ENCODE data around the gene LMBR1. TPM values are rescaled to one million over a fixed set of nuclear protein-coding genes. Genes with fewer than 3 reads are reported as not detected.
"Not testable (repeated sequence)": the region's sequence is repeated elsewhere in the genome, so short reads cannot be mapped to it uniquely, and the experiment has no call there.

The LMBR1 gene
- total RNA-seq, 2 experiments from 2014 or later = 73.2 to 73.6 TPM

- H3K9me3 Mint-ChIP-seq = peaks cover 23% of the 10 kb centered on the region
- POLR2A ChIA-PET; H3K27me3 Mint-ChIP-seq; H3K4me3 Mint-ChIP-seq; DNase-seq; H3K27ac Mint-ChIP-seq; H3K4me1 Mint-ChIP-seq; ATAC-seq (ENCODE audit: low read depth): not testable (repeated sequence)
- H3K36me3 Mint-ChIP-seq = peaks cover 46% of the 10 kb centered on the region
Observed at GRCh38 chr7:156697283-156697682, 195.7 kb downstream of the LMBR1 start.

GRCh38 chr7:156693627-156694026, 199.4 kb downstream of the LMBR1 start:
- Mint-ChIP-seq H3K27ac (no peak overlapping the region), H3K36me3 (peaks cover 31% of the 10 kb centered on the region), H3K9me3 (peaks cover 13% of the 10 kb centered on the region), H3K4me1 (no peaks in the 10 kb centered on the region), H3K27me3 (no peaks in the 10 kb centered on the region), H3K4me3 (no peak overlapping the region)
- DNase-seq = no peak
- no peak for ATAC-seq (ENCODE audit: low read depth)
- POLR2A ChIA-PET = no interaction called here

GRCh38 chr7:156692849-156693248, 200.1 kb downstream of the LMBR1 start:
- Mint-ChIP-seq H3K9me3 (peaks cover 13% of the 10 kb centered on the region), H3K27ac (no peak overlapping the region), H3K27me3 (no peaks in the 10 kb centered on the region), H3K4me3 (no peak overlapping the region), H3K4me1 (no peaks in the 10 kb centered on the region), H3K36me3 (peaks cover 28% of the 10 kb centered on the region)
- no peak for ATAC-seq (ENCODE audit: low read depth)
- POLR2A ChIA-PET = no interaction called here
- DNase-seq = no peak

GRCh38 chr7:156691764-156692163, 201.2 kb downstream of the LMBR1 start:
- Mint-ChIP-seq H3K27ac (no peak overlapping the region), H3K4me3 (no peak overlapping the region), H3K27me3 (no peaks in the 10 kb centered on the region), H3K36me3 (peaks cover 19% of the 10 kb centered on the region), H3K9me3 (peaks cover 7% of the 10 kb centered on the region), H3K4me1 (no peaks in the 10 kb centered on the region)
- POLR2A ChIA-PET = no interaction called here
- DNase-seq (no peak), ATAC-seq (ENCODE audit: low read depth) (no peak)

- no peaks in the 10 kb centered on the region for H3K36me3 Mint-ChIP-seq
- DNase-seq = no peak
- POLR2A ChIA-PET = no interaction called here
- no peaks in the 10 kb centered on the region for H3K9me3 Mint-ChIP-seq
- H3K27me3 Mint-ChIP-seq = no peaks in the 10 kb centered on the region
- no peak overlapping the region for H3K27ac Mint-ChIP-seq
- peaks cover 3% of the 10 kb centered on the region for H3K4me1 Mint-ChIP-seq
- H3K4me3 Mint-ChIP-seq = no peak overlapping the region
- no peak for ATAC-seq (ENCODE audit: low read depth)
Observed at GRCh38 chr7:156684661-156685060, 208.3 kb downstream of the LMBR1 start.

GRCh38 chr7:156684251-156684650, 208.7 kb downstream of the LMBR1 start:
- ATAC-seq (ENCODE audit: low read depth) = no peak
- no peak overlapping the region for H3K27ac Mint-ChIP-seq
- no peaks in the 10 kb centered on the region for H3K36me3 Mint-ChIP-seq
- H3K4me3 Mint-ChIP-seq = no peak overlapping the region
- no peaks in the 10 kb centered on the region for H3K9me3 Mint-ChIP-seq
- POLR2A ChIA-PET = no interaction called here
- no peaks in the 10 kb centered on the region for H3K27me3 Mint-ChIP-seq
- peaks cover 3% of the 10 kb centered on the region for H3K4me1 Mint-ChIP-seq
- DNase-seq = no peak

- POLR2A ChIA-PET = no interaction called here
Observed at GRCh38 chr7:156682928-156683327, 210.1 kb downstream of the LMBR1 start.

GRCh38 chr7:156680281-156680680, 212.7 kb downstream of the LMBR1 start:
- ATAC-seq (ENCODE audit: low read depth) (no peak), DNase-seq (no peak)
- Mint-ChIP-seq H3K4me1 (peaks cover 3% of the 10 kb centered on the region), H3K4me3 (no peak overlapping the region), H3K36me3 (peaks cover 4% of the 10 kb centered on the region), H3K27me3 (no peaks in the 10 kb centered on the region), H3K9me3 (no peaks in the 10 kb centered on the region), H3K27ac (no peak overlapping the region)
- POLR2A ChIA-PET = no interaction called here

More at GRCh38 chr7:156682928-156683327, 210.1 kb downstream of the LMBR1 start:
- H3K4me1 Mint-ChIP-seq = peaks cover 3% of the 10 kb centered on the region
- no peak for ATAC-seq (ENCODE audit: low read depth)
- H3K4me3 Mint-ChIP-seq = no peak overlapping the region
- no peak for DNase-seq
- H3K27ac Mint-ChIP-seq = no peak overlapping the region
- H3K9me3 Mint-ChIP-seq = no peaks in the 10 kb centered on the region
- H3K27me3 Mint-ChIP-seq = no peaks in the 10 kb centered on the region
- no peaks in the 10 kb centered on the region for H3K36me3 Mint-ChIP-seq

- no peaks in the 10 kb centered on the region for H3K9me3 Mint-ChIP-seq
- POLR2A ChIA-PET = no interaction called here
- H3K4me1 Mint-ChIP-seq = peaks cover 3% of the 10 kb centered on the region
- H3K27ac Mint-ChIP-seq = no peak overlapping the region
- ATAC-seq (ENCODE audit: low read depth) (no peak), DNase-seq (no peak)
- no peak overlapping the region for H3K4me3 Mint-ChIP-seq
- peaks cover 6% of the 10 kb centered on the region for H3K36me3 Mint-ChIP-seq
- no peaks in the 10 kb centered on the region for H3K27me3 Mint-ChIP-seq
Observed at GRCh38 chr7:156677374-156678054, 215.5 kb downstream of the LMBR1 start.

- Mint-ChIP-seq H3K4me3 (no peak overlapping the region), H3K36me3 (peaks cover 6% of the 10 kb centered on the region)
Observed at GRCh38 chr7:156676263-156676662, 216.7 kb downstream of the LMBR1 start.

GRCh38 chr7:156675721-156676120, 217.3 kb downstream of the LMBR1 start:
- DNase-seq = no peak
- Mint-ChIP-seq H3K27ac (peak overlapping the region; percentile 30), H3K36me3 (peaks cover 6% of the 10 kb centered on the region), H3K4me3 (no peak overlapping the region), H3K4me1 (peaks cover 3% of the 10 kb centered on the region), H3K9me3 (no peaks in the 10 kb centered on the region), H3K27me3 (no peaks in the 10 kb centered on the region)
- no peak for ATAC-seq (ENCODE audit: low read depth)
- POLR2A ChIA-PET = no interaction called here

More at GRCh38 chr7:156676263-156676662, 216.7 kb downstream of the LMBR1 start:
- H3K9me3 Mint-ChIP-seq = no peaks in the 10 kb centered on the region
- POLR2A ChIA-PET = no interaction called here
- ATAC-seq (ENCODE audit: low read depth) = no peak
- H3K27ac Mint-ChIP-seq = no peak overlapping the region
- peaks cover 3% of the 10 kb centered on the region for H3K4me1 Mint-ChIP-seq
- H3K27me3 Mint-ChIP-seq = no peaks in the 10 kb centered on the region
- no peak for DNase-seq

- no peak overlapping the region for H3K27ac Mint-ChIP-seq
- H3K4me3 Mint-ChIP-seq = no peak overlapping the region
- no peaks in the 10 kb centered on the region for H3K27me3 Mint-ChIP-seq
- DNase-seq (no peak), ATAC-seq (ENCODE audit: low read depth) (no peak)
- H3K4me1 Mint-ChIP-seq = no peaks in the 10 kb centered on the region
- H3K36me3 Mint-ChIP-seq = peaks cover 8% of the 10 kb centered on the region
- H3K9me3 Mint-ChIP-seq = no peaks in the 10 kb centered on the region
- POLR2A ChIA-PET = no interaction called here
Observed at GRCh38 chr7:156673902-156674301, 219.1 kb downstream of the LMBR1 start.

- Mint-ChIP-seq H3K27ac (no peak overlapping the region), H3K4me3 (no peak overlapping the region), H3K9me3 (no peaks in the 10 kb centered on the region), H3K36me3 (peaks cover 8% of the 10 kb centered on the region), H3K27me3 (no peaks in the 10 kb centered on the region), H3K4me1 (no peaks in the 10 kb centered on the region)
- DNase-seq (no peak), ATAC-seq (ENCODE audit: low read depth) (no peak)
- POLR2A ChIA-PET = no interaction called here
Observed at GRCh38 chr7:156673454-156673853, 219.5 kb downstream of the LMBR1 start.

GRCh38 chr7:156669035-156669828, 223.8 kb downstream of the LMBR1 start:
- Mint-ChIP-seq H3K4me1 (no peaks in the 10 kb centered on the region), H3K27ac (no peak overlapping the region), H3K36me3 (peaks cover 2% of the 10 kb centered on the region), H3K9me3 (no peaks in the 10 kb centered on the region), H3K27me3 (no peaks in the 10 kb centered on the region), H3K4me3 (no peak overlapping the region)
- POLR2A ChIA-PET = no interaction called here
- no peak for DNase-seq
- ATAC-seq (ENCODE audit: low read depth) = no peak
